GM12873 (cell line): ENCODE measurements around the gene CCDC6.

Experiments used
- TF ChIP-seq, protein P1 (sequence below): IDR thresholded peaks from 2 replicates; pipeline ENCODE4 v1.5.1; 2012; ENCODE audit warnings: low read depth, mild to moderate bottlenecking, moderate library complexity, low read length, control low read depth; ENCODE audit not compliant: insufficient read depth; ENCODE audit errors: missing control alignments

The CCDC6 gene

DNA sequence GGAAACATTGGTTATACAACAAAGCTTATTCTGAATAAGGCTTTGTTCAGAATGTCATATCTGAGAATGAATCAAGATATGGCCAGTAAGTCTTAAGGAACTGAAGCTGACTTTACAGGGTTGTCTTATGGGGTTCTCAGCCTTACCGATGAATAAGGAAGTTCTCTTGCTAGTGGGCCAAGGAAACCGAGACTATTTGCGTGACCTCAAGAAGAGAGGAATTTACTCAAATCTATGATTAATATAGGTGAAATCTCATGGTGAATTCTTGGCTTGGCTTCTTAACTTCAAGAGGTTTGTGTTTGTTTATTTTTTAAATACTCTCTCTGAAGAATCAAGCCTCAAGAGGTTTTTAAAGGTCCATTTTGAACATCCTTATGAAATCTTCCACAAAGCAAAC is 148.4 kb downstream of the CCDC6 start:
- TF ChIP-seq, protein P1, sequence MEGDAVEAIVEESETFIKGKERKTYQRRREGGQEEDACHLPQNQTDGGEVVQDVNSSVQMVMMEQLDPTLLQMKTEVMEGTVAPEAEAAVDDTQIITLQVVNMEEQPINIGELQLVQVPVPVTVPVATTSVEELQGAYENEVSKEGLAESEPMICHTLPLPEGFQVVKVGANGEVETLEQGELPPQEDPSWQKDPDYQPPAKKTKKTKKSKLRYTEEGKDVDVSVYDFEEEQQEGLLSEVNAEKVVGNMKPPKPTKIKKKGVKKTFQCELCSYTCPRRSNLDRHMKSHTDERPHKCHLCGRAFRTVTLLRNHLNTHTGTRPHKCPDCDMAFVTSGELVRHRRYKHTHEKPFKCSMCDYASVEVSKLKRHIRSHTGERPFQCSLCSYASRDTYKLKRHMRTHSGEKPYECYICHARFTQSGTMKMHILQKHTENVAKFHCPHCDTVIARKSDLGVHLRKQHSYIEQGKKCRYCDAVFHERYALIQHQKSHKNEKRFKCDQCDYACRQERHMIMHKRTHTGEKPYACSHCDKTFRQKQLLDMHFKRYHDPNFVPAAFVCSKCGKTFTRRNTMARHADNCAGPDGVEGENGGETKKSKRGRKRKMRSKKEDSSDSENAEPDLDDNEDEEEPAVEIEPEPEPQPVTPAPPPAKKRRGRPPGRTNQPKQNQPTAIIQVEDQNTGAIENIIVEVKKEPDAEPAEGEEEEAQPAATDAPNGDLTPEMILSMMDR, result no peak

DNA sequence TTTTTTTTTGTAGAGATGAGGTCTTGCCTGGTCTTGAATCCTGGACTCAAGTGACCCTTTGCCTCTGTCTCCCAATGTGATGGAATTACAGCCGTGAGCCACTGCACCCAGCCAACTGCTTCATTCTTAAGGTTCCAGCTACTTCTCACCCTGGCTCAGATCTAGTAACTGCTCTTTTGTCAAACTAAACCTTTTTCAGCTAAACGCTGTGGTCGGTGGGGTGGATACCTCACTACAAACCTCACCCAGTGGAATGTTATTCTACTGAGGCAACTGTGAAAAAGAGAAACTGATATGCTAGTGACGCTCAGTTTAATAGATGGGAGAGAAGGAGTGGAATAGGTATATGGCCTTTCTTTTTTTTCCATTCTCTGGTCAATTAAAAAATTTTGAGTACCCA is 151.4 kb downstream of the CCDC6 start:
- TF ChIP-seq, protein P1, result no peak

DNA sequence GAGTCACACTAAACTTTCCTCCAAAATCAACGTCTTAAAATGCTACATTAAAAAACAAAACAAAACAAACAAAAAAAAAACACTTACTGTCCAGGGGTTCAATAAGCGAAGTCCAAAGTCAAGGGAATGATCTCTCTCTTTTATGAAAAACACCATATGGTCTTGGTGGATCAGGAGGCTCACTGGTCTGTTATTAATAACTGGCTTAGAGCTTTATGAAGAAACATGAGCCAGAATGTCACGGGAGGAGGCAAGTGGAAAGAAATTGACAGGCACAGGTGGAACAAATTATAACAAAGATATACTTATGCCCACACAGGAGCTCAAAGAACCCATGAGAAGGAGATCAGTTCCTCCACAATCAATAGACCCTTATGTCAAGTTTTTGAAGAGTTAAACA is 153.1 kb downstream of the CCDC6 start, which contains the start of gene MRLN:
TSS of gene MRLN (minus strand) at position 189 of the 400 bp plus-strand sequence.
- TF ChIP-seq, protein P1, result no peak

DNA sequence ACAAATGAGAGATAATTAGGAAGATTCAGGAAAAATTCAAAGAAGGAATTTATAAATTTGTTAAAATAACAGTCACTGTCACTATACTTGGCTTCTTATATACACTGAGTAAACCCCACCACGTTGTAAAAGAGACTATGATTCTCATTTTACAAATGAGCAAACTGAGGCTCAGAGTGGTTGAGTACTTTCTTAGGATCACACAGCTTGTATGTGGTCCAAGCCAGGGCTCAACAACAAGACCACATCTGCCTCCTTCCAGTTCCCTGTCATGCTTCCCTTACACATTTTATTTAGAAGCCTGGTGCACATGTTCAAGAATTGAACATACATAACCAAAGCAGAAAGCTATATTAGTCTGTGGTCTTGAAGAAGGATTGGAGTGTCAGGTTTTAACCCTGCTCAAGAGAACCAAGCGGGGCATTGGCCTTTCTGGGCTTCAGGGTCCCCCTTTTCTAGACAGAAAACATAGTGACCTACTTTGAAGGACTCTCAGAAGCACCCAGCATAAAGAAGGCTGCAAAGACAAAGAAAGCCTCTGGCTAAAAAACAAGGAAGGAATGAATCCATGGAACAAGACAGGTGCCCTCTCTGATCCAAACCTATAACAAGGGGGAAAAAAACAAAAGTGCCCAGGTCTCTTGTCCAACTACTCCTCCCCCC is 153.9 kb downstream of the CCDC6 start:
- TF ChIP-seq, protein P1, result no peak

DNA sequence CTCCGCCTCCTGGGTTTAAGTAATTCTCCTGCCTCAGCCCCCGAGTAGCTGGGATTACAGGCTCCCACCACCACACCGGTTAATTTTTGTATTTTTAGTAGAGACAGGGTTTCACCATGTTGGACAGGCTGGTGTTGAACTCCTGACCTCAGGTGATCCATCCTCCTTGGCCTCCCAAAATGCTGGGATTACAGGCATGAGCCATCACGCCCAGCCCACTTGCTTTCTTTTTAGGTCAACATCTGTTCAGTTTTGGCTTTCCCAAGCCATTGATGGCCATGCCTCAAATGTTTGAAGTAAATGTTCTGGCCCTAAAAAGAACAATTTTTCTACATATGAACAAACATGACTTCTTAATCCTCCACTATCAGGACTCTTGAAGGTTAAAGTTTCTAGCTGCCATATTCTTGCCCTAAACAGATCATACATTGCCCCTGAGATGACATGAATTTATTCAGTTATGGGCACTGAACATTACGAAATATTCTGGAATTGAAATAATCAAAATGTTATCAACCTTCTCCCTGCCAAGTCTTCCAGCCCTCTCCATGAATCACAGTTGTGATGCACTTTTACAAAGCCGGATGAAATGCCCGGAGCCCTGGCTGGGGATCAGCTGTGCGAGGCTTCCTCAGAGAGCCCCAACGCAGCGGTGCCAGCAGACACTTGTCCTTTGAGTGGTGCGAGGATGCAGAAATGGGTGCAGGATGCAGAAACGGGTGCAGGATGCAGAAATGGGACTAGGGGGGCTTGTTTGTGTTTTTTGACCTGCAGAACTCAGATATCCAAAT is 156.0 kb downstream of the CCDC6 start:
- TF ChIP-seq, protein P1, result no peak

DNA sequence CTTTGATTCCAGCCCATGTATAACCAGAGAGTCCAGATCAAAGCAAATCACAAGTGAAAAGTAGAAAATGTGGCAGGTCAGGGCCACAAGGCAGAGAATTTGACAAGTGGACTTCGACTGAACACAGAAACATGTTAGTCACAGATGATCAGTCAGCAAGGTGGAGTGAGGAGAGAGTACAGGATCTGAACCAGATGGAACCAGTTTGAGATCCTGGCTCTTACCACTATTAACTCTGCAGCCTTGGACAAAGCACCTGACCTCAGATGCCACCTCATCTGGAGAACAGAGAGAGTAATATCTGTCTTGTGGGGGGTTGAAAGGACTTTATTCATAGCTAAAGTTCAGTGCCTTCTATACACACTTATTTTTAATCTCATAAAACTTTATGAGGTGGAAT is 157.5 kb downstream of the CCDC6 start:
- TF ChIP-seq, protein P1, result no peak

DNA sequence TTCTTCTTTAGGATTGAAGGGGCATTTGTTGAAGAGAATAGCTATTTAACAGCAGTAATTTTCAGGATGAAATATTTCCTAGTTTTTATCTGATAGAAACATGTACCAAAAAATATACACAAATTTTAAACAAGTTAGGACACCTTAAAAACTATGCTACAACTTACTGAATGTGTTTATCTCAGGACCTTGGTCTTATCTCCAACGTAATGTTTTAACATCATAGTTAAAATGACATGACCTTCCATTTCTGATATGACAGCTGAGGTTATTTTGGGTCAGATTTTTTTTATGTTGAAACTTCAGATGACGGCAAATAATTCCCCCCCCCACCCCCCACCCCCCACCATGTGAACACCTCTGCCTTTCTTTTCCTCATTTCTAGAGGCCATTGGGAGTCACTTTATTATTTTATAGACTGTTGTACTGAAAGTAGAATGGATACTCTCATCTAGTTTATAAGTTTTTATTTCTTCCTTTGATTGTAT is 161.1 kb downstream of the CCDC6 start:
- TF ChIP-seq, protein P1, result no peak
